Osteoblast (primary cell): Measurements from ENCODE around the gene EPC2. TPM values are rescaled to one million over a fixed set of nuclear protein-coding genes. Genes with fewer than 3 reads are reported as not detected.

Source experiments
- DNase-seq: peaks from one replicate; pipeline ENCODE4 v3.0.0; 2011; ENCODE audit warnings: low spot score, mixed read lengths; ENCODE audit not compliant: insufficient read length; ENCODE audit errors: missing footprints
- H2AFZ ChIP-seq: 2 replicates; pipeline ENCODE4 v1.6.0; 2011; ENCODE audit warnings: mild to moderate bottlenecking, low read length
- H3K27ac ChIP-seq: 2 replicates; pipeline ENCODE4 v1.5.1; 2011; ENCODE audit warnings: mild to moderate bottlenecking, low read depth, low read length, moderate library complexity
- H3K27me3 ChIP-seq: 2 replicates; pipeline ENCODE4 v1.6.0; 2012; ENCODE audit warnings: mild to moderate bottlenecking, control low read depth, inconsistent platforms, low read length, moderate library complexity; ENCODE audit not compliant: insufficient read depth
- H3K36me3 ChIP-seq: 2 replicates; pipeline ENCODE4 v1.5.1; 2011; ENCODE audit warnings: mild to moderate bottlenecking, low read length, control low read depth, moderate library complexity; ENCODE audit not compliant: insufficient read depth
- H3K4me1 ChIP-seq: 2 replicates; pipeline ENCODE4 v1.5.1; 2011; ENCODE audit warnings: mild to moderate bottlenecking, low read length, control low read depth, moderate library complexity; ENCODE audit not compliant: insufficient read depth
- H3K4me2 ChIP-seq: 2 replicates; pipeline ENCODE4 v1.6.0; 2011; ENCODE audit warnings: mild to moderate bottlenecking, low read length; ENCODE audit not compliant: insufficient read depth
- H3K4me3 ChIP-seq: fragments of 200-600 bp; sonication (generic); 3 replicates; pipeline ENCODE4 v1.5.1; 2012; ENCODE audit warnings: mild to moderate bottlenecking, low read length, inconsistent platforms; ENCODE audit not compliant: insufficient read depth
- H3K79me2 ChIP-seq: 2 replicates; pipeline ENCODE4 v1.6.0; 2012; ENCODE audit warnings: mild to moderate bottlenecking, low read length, control low read depth, inconsistent platforms; ENCODE audit not compliant: insufficient read depth
- H3K9me3 ChIP-seq: 2 replicates; pipeline ENCODE4 v1.5.1; 2011; ENCODE audit warnings: low read depth, low read length, control low read depth
- H4K20me1 ChIP-seq: 2 replicates; pipeline ENCODE4 v1.6.0; 2012; ENCODE audit warnings: mild to moderate bottlenecking, low read length, control low read depth; ENCODE audit not compliant: insufficient read depth
- CTCF ChIP-seq: IDR thresholded peaks from 2 replicates; pipeline ENCODE4 v1.5.1; 2011; ENCODE audit warnings: mild to moderate bottlenecking, low read depth, low read length, moderate library complexity; ENCODE audit errors: extremely low read depth
- total RNA-seq: library from RNA; depleted of rRNA; stranded (reverse); fragments of >200 nt; gene quantifications from 2 replicates; pipeline ENCODE4 v1.2.3, GENCODE V29; 2012

The EPC2 gene
- total RNA-seq, 1 donor = 29.3 TPM

GRCh38 chr2:148654435-148654834, 9.9 kb downstream of the EPC2 start:
- Histone ChIP-seq H3K79me2 (peaks cover 99% of the 10 kb centered on the region), H2AFZ (no peak overlapping the region), H3K9me3 (no peaks in the 10 kb centered on the region), H3K4me3 (no peak overlapping the region), H4K20me1 (peaks cover 86% of the 10 kb centered on the region), H3K4me1 (peaks cover 6% of the 10 kb centered on the region), H3K36me3 (no peaks in the 10 kb centered on the region), H3K27ac (no peak overlapping the region), H3K27me3 (no peaks in the 10 kb centered on the region), H3K4me2 (no peak overlapping the region)
- TF ChIP-seq CTCF = no peak
- DNase-seq = no peak

DNA sequence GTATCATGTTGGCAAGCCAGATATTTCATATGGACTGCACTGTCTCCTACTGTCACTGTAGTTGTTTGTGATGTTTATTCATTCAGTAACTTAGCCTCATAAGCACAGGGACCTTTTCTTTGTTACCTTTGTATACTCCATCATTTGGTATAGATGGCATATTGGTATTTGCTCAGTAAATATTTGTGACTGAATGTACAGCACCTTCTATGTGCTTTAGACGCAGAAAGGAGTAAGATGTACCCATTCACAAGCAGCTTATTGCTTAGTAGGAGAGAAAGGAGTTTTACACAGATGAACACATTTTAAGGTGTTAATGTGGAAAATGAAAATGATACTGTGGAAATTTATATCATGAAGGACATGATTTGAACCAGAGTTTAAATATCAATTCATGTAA, 12.0 kb downstream of the EPC2 start:
- peaks cover 78% of the 10 kb centered on the region for H4K20me1 ChIP-seq
- no peak overlapping the region for H3K4me2 ChIP-seq
- no peaks in the 10 kb centered on the region for H3K27me3 ChIP-seq
- no peak for DNase-seq
- H3K9me3 ChIP-seq = no peaks in the 10 kb centered on the region
- H3K4me1 ChIP-seq = peaks cover 10% of the 10 kb centered on the region
- H3K36me3 ChIP-seq = no peaks in the 10 kb centered on the region
- H2AFZ ChIP-seq = no peak overlapping the region
- H3K4me3 ChIP-seq = no peak overlapping the region
- TF ChIP-seq CTCF = no peak
- H3K27ac ChIP-seq = no peak overlapping the region
- peaks cover 96% of the 10 kb centered on the region for H3K79me2 ChIP-seq

DNA sequence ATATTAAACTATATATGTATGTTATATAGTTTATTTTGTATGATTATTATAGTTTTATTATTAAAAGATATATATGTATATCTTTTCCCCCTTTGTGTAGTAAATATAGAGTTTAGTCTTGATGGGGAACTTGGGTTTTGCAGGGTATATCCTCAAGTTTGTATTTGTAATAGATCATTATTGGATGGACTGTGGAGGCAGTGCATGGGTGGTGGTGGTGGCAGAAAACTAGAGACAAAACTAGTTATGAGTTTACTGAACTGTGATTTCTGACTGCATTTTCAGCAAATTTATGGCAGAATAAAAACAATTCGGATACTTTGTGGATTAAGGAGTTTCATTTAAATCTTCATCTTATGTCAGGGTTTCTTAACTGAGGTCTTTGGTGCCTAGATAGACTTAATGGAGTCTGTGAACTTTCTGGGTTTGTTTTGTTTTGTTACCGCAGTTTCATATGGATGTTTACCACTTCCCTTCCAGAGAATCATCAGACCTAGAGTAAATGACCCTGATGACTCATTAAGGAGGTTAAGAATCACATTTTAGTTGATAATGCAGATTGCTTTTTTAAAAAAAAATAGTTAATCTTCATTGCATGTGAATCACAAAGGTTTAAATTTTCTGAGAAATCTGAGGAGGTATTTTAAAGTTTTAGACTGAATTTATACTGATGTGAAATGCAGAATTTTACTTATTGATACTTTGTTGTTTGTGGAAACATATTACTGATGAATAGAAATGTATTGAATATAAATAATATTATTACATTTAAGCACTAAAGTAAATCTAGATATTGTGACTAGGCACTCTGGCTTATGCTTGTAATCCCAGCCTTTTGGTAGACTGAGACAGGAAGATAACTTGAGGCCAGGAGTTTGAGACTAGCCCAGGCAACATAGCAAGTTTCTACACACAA, 14.5 kb downstream of the EPC2 start:
- H3K79me2 ChIP-seq = peaks cover 83% of the 10 kb centered on the region

More for the DNA sequence above, 14.5 kb downstream of the EPC2 start:
- Histone ChIP-seq H2AFZ (no peak overlapping the region), H3K4me1 (peaks cover 10% of the 10 kb centered on the region), H3K27ac (peak overlapping the region; percentile 24), H3K27me3 (no peaks in the 10 kb centered on the region), H4K20me1 (peaks cover 64% of the 10 kb centered on the region), H3K4me2 (no peak overlapping the region), H3K36me3 (no peaks in the 10 kb centered on the region), H3K9me3 (no peaks in the 10 kb centered on the region), H3K4me3 (no peak overlapping the region)
- no peak for DNase-seq
- TF ChIP-seq CTCF = no peak
